Type B pancreatic cell (in vitro differentiated cells): Measurements from ENCODE around the gene ZBTB3. TPM values are rescaled to one million over a fixed set of nuclear protein-coding genes. Genes with fewer than 3 reads are reported as not detected.
"Not testable (repeated sequence)": the region's sequence is repeated elsewhere in the genome, so short reads cannot be mapped to it uniquely, and the experiment has no call there.

ENCODE experiments used
- DNase-seq: peaks from one replicate; pipeline ENCODE4 v3.0.0; 2021; ENCODE audit warnings: mixed read lengths; ENCODE audit not compliant: unreplicated experiment; ENCODE audit errors: extremely low spot score
- H3K27ac Mint-ChIP-seq: 2 replicates; pipeline ENCODE4 v1.8.0; 2021; ENCODE audit warnings: mild to moderate bottlenecking, mixed read lengths
- H3K27me3 Mint-ChIP-seq: 2 replicates; pipeline ENCODE4 v1.8.0; 2021; ENCODE audit warnings: mixed read lengths
- H3K36me3 Mint-ChIP-seq: 2 replicates; pipeline ENCODE4 v1.8.0; 2021; ENCODE audit warnings: mixed read lengths
- H3K4me1 Mint-ChIP-seq: one replicate; pipeline ENCODE4 v1.8.0; 2021; ENCODE audit warnings: mixed read lengths; ENCODE audit not compliant: unreplicated experiment
- H3K4me3 Mint-ChIP-seq: 2 replicates; pipeline ENCODE4 v1.8.0; 2021; ENCODE audit warnings: mild to moderate bottlenecking, mixed read lengths
- H3K9me3 Mint-ChIP-seq: 2 replicates; pipeline ENCODE4 v1.8.0; 2021; ENCODE audit warnings: mixed read lengths
- total RNA-seq: library from RNA; stranded (reverse); gene quantifications from 2 replicates; pipeline ENCODE4 v1.2.1, GENCODE V29; 2021; ENCODE audit warnings: low replicate concordance
- TF ChIP-seq, protein P1 (sequence below): fragments of 200-600 bp; sonication (generic); conservative IDR thresholded peaks from 2 replicates; pipeline ENCODE4 v1.5.0; 2021; ENCODE audit warnings: antibody characterized with exemption, mild to moderate bottlenecking

Gene ZBTB3
- total RNA-seq, 1 donor from 2014 or later = 10.1 TPM

- peaks cover 9% of the 10 kb centered on the region for H3K36me3 Mint-ChIP-seq
- peaks cover 6% of the 10 kb centered on the region for H3K4me1 Mint-ChIP-seq
- H3K27me3 Mint-ChIP-seq = no peaks in the 10 kb centered on the region
- TF ChIP-seq, protein P1, sequence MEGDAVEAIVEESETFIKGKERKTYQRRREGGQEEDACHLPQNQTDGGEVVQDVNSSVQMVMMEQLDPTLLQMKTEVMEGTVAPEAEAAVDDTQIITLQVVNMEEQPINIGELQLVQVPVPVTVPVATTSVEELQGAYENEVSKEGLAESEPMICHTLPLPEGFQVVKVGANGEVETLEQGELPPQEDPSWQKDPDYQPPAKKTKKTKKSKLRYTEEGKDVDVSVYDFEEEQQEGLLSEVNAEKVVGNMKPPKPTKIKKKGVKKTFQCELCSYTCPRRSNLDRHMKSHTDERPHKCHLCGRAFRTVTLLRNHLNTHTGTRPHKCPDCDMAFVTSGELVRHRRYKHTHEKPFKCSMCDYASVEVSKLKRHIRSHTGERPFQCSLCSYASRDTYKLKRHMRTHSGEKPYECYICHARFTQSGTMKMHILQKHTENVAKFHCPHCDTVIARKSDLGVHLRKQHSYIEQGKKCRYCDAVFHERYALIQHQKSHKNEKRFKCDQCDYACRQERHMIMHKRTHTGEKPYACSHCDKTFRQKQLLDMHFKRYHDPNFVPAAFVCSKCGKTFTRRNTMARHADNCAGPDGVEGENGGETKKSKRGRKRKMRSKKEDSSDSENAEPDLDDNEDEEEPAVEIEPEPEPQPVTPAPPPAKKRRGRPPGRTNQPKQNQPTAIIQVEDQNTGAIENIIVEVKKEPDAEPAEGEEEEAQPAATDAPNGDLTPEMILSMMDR = peak; percentile 46
- DNase-seq = no peak
- no peak overlapping the region for H3K4me3 Mint-ChIP-seq
- no peaks in the 10 kb centered on the region for H3K9me3 Mint-ChIP-seq
- H3K27ac Mint-ChIP-seq = peak overlapping the region; percentile 6
Measured at GRCh38 chr11:62732830-62733229, 21.1 kb downstream of the ZBTB3 start.

DNA sequence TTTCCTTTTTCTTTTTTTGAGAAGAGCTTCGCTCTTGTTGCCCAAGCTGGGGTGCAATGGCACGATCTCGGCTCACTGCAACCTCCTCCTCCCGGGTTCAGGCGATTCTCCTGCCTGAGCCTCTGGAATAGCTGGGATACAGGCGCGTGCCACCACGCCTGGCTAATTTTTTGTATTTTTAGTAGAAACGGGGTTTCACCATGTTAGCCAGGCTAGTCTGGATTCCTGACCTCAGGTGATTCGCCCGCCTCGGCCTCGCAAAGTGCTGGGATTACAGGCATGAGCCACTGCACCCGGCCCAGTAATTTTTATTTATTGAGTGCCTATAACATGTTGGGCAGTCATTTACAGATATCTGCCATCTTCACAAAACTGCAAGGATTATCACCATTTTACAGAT lies 23.9 kb downstream of the ZBTB3 start:
- Mint-ChIP-seq H3K4me1 (peaks cover 12% of the 10 kb centered on the region), H3K27ac (peak overlapping the region; percentile 59), H3K36me3 (peaks cover 10% of the 10 kb centered on the region), H3K4me3 (peak overlapping the region; percentile 95)
- H3K27me3 Mint-ChIP-seq, H3K9me3 Mint-ChIP-seq, DNase-seq: not testable (repeated sequence)

DNA sequence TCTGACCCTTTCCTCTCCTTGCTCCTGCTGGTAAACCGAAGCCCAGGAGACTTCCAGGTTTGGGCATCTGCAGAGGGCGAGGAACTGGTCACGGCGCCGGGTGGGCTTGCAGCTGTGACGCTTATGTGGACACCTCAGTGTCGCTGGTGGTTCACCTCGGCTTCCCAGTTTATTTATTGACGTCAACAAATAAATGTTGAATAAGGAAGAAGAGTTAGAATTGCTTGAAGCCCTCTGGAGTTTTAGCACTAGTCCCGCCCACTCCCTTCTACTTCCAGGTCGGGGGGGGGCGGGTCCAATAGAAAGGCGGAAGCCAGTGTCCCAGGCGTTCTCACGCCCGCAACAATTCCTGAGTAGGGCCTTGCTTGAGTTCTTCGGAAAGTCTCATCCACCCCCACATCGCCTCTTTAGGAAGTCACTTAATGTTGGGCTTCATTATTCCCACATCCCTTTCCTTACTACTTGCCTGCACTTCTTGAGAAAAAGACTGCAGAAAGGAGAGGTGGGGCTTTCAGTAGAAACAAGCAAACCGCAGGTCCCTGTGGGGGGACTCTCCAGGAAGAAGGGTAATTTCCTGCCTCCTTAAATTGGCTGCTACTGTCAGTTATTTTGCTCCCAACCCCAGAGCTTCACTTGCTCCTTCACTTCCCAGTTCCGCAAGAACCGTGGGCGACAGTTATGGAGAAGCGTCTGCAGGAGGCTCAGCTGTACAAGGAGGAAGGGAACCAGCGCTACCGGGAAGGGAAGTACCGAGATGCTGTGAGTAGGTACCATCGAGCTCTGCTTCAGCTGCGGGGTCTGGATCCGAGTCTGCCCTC lies 25.6 kb downstream of the ZBTB3 start, which contains the start of gene TTC9C:
TTC9C (plus strand) TSS at position 316 of the 818 bp plus-strand sequence; CDS start at position 679, 363 bp downstream.
- TF ChIP-seq, protein P1 = no peak
- no peaks in the 10 kb centered on the region for H3K9me3 Mint-ChIP-seq
- peaks cover 26% of the 10 kb centered on the region for H3K4me1 Mint-ChIP-seq
- no peaks in the 10 kb centered on the region for H3K27me3 Mint-ChIP-seq
- H3K36me3 Mint-ChIP-seq = peaks cover 19% of the 10 kb centered on the region
- H3K27ac Mint-ChIP-seq = peak within 1 kb of the TSS; percentile 99
- H3K4me3 Mint-ChIP-seq = peak within 1 kb of the TSS; percentile 95
- DNase-seq = peak; percentile 80

DNA sequence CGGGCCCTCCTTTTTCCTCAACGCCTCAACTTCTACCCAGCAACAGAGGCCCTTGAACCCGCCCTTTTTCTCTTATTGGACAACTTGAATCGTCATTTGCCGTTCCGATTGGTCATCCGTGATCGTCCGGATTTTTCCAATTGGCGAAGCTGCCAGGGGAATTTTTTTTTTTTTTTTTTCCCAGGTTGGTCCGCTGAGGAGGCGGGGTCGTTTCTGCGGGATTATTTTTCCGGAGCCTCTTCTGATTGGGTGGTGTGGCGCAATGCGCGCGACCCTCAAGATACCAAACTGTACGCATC lies 26.1 kb downstream of the ZBTB3 start:
- TF ChIP-seq, protein P1 = no peak
- Mint-ChIP-seq H3K9me3 (no peaks in the 10 kb centered on the region), H3K4me1 (peaks cover 27% of the 10 kb centered on the region), H3K36me3 (peaks cover 18% of the 10 kb centered on the region), H3K27ac (peak overlapping the region; percentile 99), H3K27me3 (no peaks in the 10 kb centered on the region), H3K4me3 (peak overlapping the region; percentile 95)
- peak; percentile 86 for DNase-seq

GRCh38 chr11:62727165-62727871 lies 26.6 kb downstream of the ZBTB3 start, which contains the start of gene HNRNPUL2:
HNRNPUL2 (minus strand) TSS chr11:62727457; CDS start chr11:62727156, 301 bp downstream.
- Mint-ChIP-seq H3K9me3 (no peaks in the 10 kb centered on the region), H3K4me3 (peak within 1 kb of the TSS; percentile 95), H3K36me3 (peaks cover 23% of the 10 kb centered on the region), H3K4me1 (peaks cover 32% of the 10 kb centered on the region), H3K27ac (peak within 1 kb of the TSS; percentile 99), H3K27me3 (no peaks in the 10 kb centered on the region)
- peak; percentile 100 for DNase-seq
- TF ChIP-seq, protein P1 = peak; percentile 15

GRCh38 chr11:62726915-62727164 lies 27.1 kb downstream of the ZBTB3 start:
- peaks cover 28% of the 10 kb centered on the region for H3K36me3 Mint-ChIP-seq
- no peaks in the 10 kb centered on the region for H3K27me3 Mint-ChIP-seq
- no peak for DNase-seq
- no peak overlapping the region for H3K27ac Mint-ChIP-seq
- no peaks in the 10 kb centered on the region for H3K9me3 Mint-ChIP-seq
- TF ChIP-seq, protein P1 = no peak
- peaks cover 37% of the 10 kb centered on the region for H3K4me1 Mint-ChIP-seq
- peak overlapping the region; percentile 95 for H3K4me3 Mint-ChIP-seq
